ENCODE measurements around the gene KMT2B. TPM values are rescaled to one million over a fixed set of nuclear protein-coding genes. Genes with fewer than 3 reads are reported as not detected.

Gene KMT2B
- total RNA-seq, 1 experiment from 2014 or later: 10.8 TPM

DNA sequence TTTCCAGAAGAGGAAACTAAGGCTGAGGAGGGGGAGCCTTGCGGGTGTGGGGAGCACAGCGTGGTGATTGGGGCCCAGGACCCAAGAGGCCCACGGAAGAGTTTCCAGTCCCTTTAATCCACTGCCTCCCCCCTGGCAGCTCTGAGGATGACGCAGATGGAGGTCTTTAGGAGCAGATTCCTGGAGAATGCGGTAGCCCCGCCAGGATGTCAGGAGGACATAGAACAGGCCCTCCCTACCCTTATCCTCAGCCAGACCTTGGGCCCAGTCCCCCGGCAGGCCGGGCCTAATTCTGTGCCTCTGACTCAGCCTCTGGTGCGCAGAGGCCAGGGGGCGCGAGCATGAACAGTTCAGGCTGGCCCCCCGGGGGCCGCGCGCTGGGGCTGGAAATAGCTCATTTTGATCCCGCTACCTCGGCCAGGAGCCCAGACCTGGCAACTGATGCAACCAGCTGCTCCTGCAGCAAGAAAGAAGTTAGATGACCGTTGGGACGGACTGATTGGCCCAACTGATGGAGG, 39.5 kb downstream of the KMT2B start:
- Histone ChIP-seq H3K9me3 (ENCODE audit: low read length) (no peaks in the 10 kb centered on the region), H3F3A (ENCODE audit: low read length, unreplicated experiment) (peaks cover 3% of the 10 kb centered on the region), H2AFZ (ENCODE audit: low read length) (peak overlapping the region; percentile 72), H3K27ac (ENCODE audit: low read length) (0 out of 2 replicates have a peak overlapping the region, but pooled peaks have one; percentile 25), H3K9ac (ENCODE audit: low read length) (peak overlapping the region; percentile 40; the same call in 1 of the 2 replicates), H3K4me1 (ENCODE audit: insufficient read depth, low read length) (peaks cover 7% of the 10 kb centered on the region), H3K27me3 (ENCODE audit: low read length) (no peaks in the 10 kb centered on the region), H3K4me3 (ENCODE audit: low read length) (peak overlapping the region; percentile 77), H4K20me1 (ENCODE audit: low read length) (no peaks in the 10 kb centered on the region), H3K79me2 (ENCODE audit: low read length) (peaks cover 15% of the 10 kb centered on the region), H3K4me2 (ENCODE audit: low read length) (peak overlapping the region; percentile 88), H3K36me3 (ENCODE audit: low read depth, low read length) (no peaks in the 10 kb centered on the region), H3K9me2 (replicated peaks; ENCODE audit: low read length) (no peaks in the 10 kb centered on the region)
- ChIA-PET CTCF (interaction anchor here (0.6 to 0.7 kb wide), 2 partner anchors 63 kb away, joined by 3 to 4 read pairs; no protein-coding TSS in a partner anchor), POLR2A (ENCODE audit: unreplicated experiment) (no interaction called here)
- BruUV-seq (replicated peaks): TSS peak; percentile 55
- intact Hi-C loops (cut with micrococcal nuclease): no loop called here
- TF ChIP-seq EZH2phosphoT487 (IDR thresholded peaks at IDR 0.05; ENCODE audit: borderline replicate concordance, low read length) (no peak), EZH2 (IDR thresholded peaks at IDR 0.05; ENCODE audit: low read length, unreplicated experiment) (no peak), CTCF (conservative IDR thresholded peaks at IDR 0.05; ENCODE audit: low read depth, low read length) (no peak)
- peak; percentile 29 for DNase-seq
- ATAC-seq: peak; percentile 16

GRCh38 chr19:35757749-35758608, 40.2 kb downstream of the KMT2B start, which contains the start of gene PROSER3:
PROSER3 (plus strand) TSS chr19:35758176; CDS start chr19:35758216, 40 bp downstream.
- Histone ChIP-seq H3K4me2 (ENCODE audit: low read length) (peak within 1 kb of the TSS; percentile 88), H4K20me1 (ENCODE audit: low read length) (no peaks in the 10 kb centered on the region), H3F3A (ENCODE audit: low read length, unreplicated experiment) (peaks cover 3% of the 10 kb centered on the region), H3K9ac (ENCODE audit: low read length) (peak within 1 kb of the TSS; percentile 81), H3K4me1 (ENCODE audit: insufficient read depth, low read length) (peaks cover 7% of the 10 kb centered on the region), H3K9me3 (ENCODE audit: low read length) (no peaks in the 10 kb centered on the region), H2AFZ (ENCODE audit: low read length) (peak within 1 kb of the TSS; percentile 80), H3K27me3 (ENCODE audit: low read length) (no peaks in the 10 kb centered on the region), H3K79me2 (ENCODE audit: low read length) (peaks cover 15% of the 10 kb centered on the region), H3K27ac (ENCODE audit: low read length) (peak within 1 kb of the TSS; percentile 60), H3K4me3 (ENCODE audit: low read length) (peak within 1 kb of the TSS; percentile 77), H3K9me2 (replicated peaks; ENCODE audit: low read length) (no peaks in the 10 kb centered on the region), H3K36me3 (ENCODE audit: low read depth, low read length) (no peaks in the 10 kb centered on the region)
- BruUV-seq (replicated peaks): TSS peak; percentile 80
- TF ChIP-seq EZH2phosphoT487 (IDR thresholded peaks at IDR 0.05; ENCODE audit: borderline replicate concordance, low read length): no peak
- no peak for TF ChIP-seq EZH2 (IDR thresholded peaks at IDR 0.05; ENCODE audit: low read length, unreplicated experiment)
- no peak for TF ChIP-seq CTCF (conservative IDR thresholded peaks at IDR 0.05; ENCODE audit: low read depth, low read length)
- intact Hi-C loops (cut with micrococcal nuclease): no loop called here
- ChIA-PET POLR2A (ENCODE audit: unreplicated experiment) (no interaction called here), CTCF (interaction anchor here (0.6 to 0.7 kb wide), 2 partner anchors 62 to 63 kb away, joined by 3 to 4 read pairs; no protein-coding TSS in a partner anchor)
- DNase-seq (peak; percentile 97), ATAC-seq (peak; percentile 95)

Measured in PC-3 (cell line).